ENCODE results near the gene MYLK.

MYLK gene

GRCh38 chr3:123571264-123571972 is 312.7 kb downstream of the MYLK start:
- DNase-seq: no peak

- DNase-seq: no peak
These were observed 315.3 kb downstream of the MYLK start for GRCh38 chr3:123568875-123569274.

- no peak for DNase-seq
These were observed 316.1 kb downstream of the MYLK start for GRCh38 chr3:123568034-123568433.

GRCh38 chr3:123564056-123564455 is 320.1 kb downstream of the MYLK start:
- DNase-seq: no peak

- no peak for DNase-seq
These were observed 321.6 kb downstream of the MYLK start for GRCh38 chr3:123562547-123562946.

GRCh38 chr3:123561188-123561587 is 322.9 kb downstream of the MYLK start:
- DNase-seq: no peak
